ENCODE measurements around the gene KAT8. TPM values are rescaled to one million over a fixed set of nuclear protein-coding genes. Genes with fewer than 3 reads are reported as not detected.

KAT8 gene
- total RNA-seq, 2 experiments from 2014 or later, result 114 to 124 TPM

Other genes with a start within 250 kb of the KAT8 start
- 10 to 100 TPM; 17.8 to 19.1 TPM for gene BCL7C, start 223.6 kb upstream of the KAT8 start, total RNA-seq
- under 1 TPM in 1 of 2 experiments, not detected in 1; 0.20 TPM for gene CTF1, start 221.1 kb upstream of the KAT8 start, total RNA-seq
- gene FBXL19, start 194.1 kb upstream of the KAT8 start, total RNA-seq, result 1 to 10 TPM; 7.5 to 8.9 TPM
- 1 to 10 TPM; 3.0 to 4.5 TPM for gene ORAI3, start 168.6 kb upstream of the KAT8 start, total RNA-seq
- 10 to 100 TPM; 40.1 to 41.2 TPM for gene SETD1A, start 159.9 kb upstream of the KAT8 start, total RNA-seq
- gene HSD3B7, start 132.5 kb upstream of the KAT8 start, total RNA-seq, result under 1 TPM in 1 of 2 experiments, not detected in 1; 0.11 TPM
- gene STX1B, start 107.0 kb upstream of the KAT8 start, total RNA-seq, result 1 to 10 TPM; 2.9 to 3.1 TPM
- gene STX4, start 84.1 kb upstream of the KAT8 start, total RNA-seq, result 10 to 100 TPM; 54.1 to 55.2 TPM
- 1 to 10 TPM; 4.5 to 6.0 TPM for gene ZNF668, start 43.4 kb upstream of the KAT8 start, total RNA-seq
- gene ZNF646, start 43.2 kb upstream of the KAT8 start, total RNA-seq, result 10 to 100 TPM; 14.3 to 16.6 TPM
- 1 to 10 TPM; 3.5 to 3.9 TPM for gene PRSS53, start 28.7 kb upstream of the KAT8 start, total RNA-seq
- gene VKORC1, start 22.9 kb upstream of the KAT8 start, total RNA-seq, result 10 to 100 TPM; 19.0 to 19.2 TPM
- 1 to 10 TPM; 4.3 to 5.8 TPM for gene BCKDK, start 9.3 kb upstream of the KAT8 start, total RNA-seq
- gene PRSS8, start 18.1 kb downstream of the KAT8 start, total RNA-seq, result not detected
- under 1 TPM; 0.33 to 0.56 TPM for gene PRSS36, start 32.4 kb downstream of the KAT8 start, total RNA-seq
- gene FUS, start 62.5 kb downstream of the KAT8 start, total RNA-seq, result 100 to 1,000 TPM; 699 to 733 TPM
- 1 to 10 TPM; 8.1 to 8.5 TPM for gene PYCARD, start 85.1 kb downstream of the KAT8 start, total RNA-seq
- gene TRIM72, start 96.5 kb downstream of the KAT8 start, total RNA-seq, result under 1 TPM in 1 of 2 experiments, not detected in 1; 0.17 TPM
- not detected for gene PYDC1, start 99.5 kb downstream of the KAT8 start, total RNA-seq
- gene ITGAM, start 142.3 kb downstream of the KAT8 start, total RNA-seq, result 1 to 10 TPM; 1.8 to 4.3 TPM
- 1 to 10 TPM; 5.5 to 6.0 TPM for gene ITGAX, start 237.5 kb downstream of the KAT8 start, total RNA-seq

Data from CD4-positive, alpha-beta T cell (primary cell).